Neuronal stem cell (in vitro differentiated cells): Measurements from ENCODE around the gene RBM5.

Experiments used
- DNase-seq: peaks from one replicate; pipeline ENCODE4 v3.0.0-alpha.2; 2013; ENCODE audit warnings: low spot score
- H2AFZ ChIP-seq: one replicate; pipeline ENCODE4 v1.6.1; 2013; ENCODE audit warnings: mild to moderate bottlenecking, low read length, inconsistent platforms
- H2AK5ac ChIP-seq: 2 replicates; pipeline ENCODE4 v1.6.1; 2013; ENCODE audit warnings: low read depth, mild to moderate bottlenecking, inconsistent platforms, low read length, moderate library complexity, mixed read lengths
- H2BK120ac ChIP-seq: 2 replicates; pipeline ENCODE4 v1.6.1; 2013; ENCODE audit warnings: low read depth, mild to moderate bottlenecking, inconsistent platforms, low read length, moderate library complexity, mixed read lengths
- H2BK12ac ChIP-seq: one replicate; pipeline ENCODE4 v1.6.1; 2013; ENCODE audit warnings: low read length, inconsistent platforms
- H2BK15ac ChIP-seq: 2 replicates; pipeline ENCODE4 v1.6.1; 2013; ENCODE audit warnings: mild to moderate bottlenecking, low read length, inconsistent platforms, mixed read lengths
- H2BK5ac ChIP-seq: one replicate; pipeline ENCODE4 v1.6.1; 2013; ENCODE audit warnings: inconsistent platforms, mild to moderate bottlenecking, low read length, moderate library complexity
- H3K14ac ChIP-seq: one replicate; pipeline ENCODE4 v1.6.1; 2013; ENCODE audit warnings: low read length, inconsistent platforms
- H3K18ac ChIP-seq: 2 replicates; pipeline ENCODE4 v1.6.1; 2013; ENCODE audit warnings: low read length, inconsistent platforms
- H3K23ac ChIP-seq: 2 replicates; pipeline ENCODE4 v1.6.1; 2013; ENCODE audit warnings: low read depth, mild to moderate bottlenecking, mixed read lengths, low read length, inconsistent platforms; ENCODE audit not compliant: poor library complexity
- H3K27ac ChIP-seq: replicated peaks from 3 replicates; pipeline ENCODE4 v1.5.1; 2013; ENCODE audit warnings: low read length, inconsistent platforms
- H3K27me3 ChIP-seq, 3 experiments: 2 replicates each; pipeline ENCODE4 v1.6.1; 2013; ENCODE audit warnings: low read length in 3 of 3, mild to moderate bottlenecking in 2 of 3, inconsistent platforms in 1 of 3, low read depth in 1 of 3, mixed read lengths in 1 of 3, moderate library complexity in 1 of 3; ENCODE audit not compliant: control insufficient read depth in 3 of 3, insufficient read depth in 3 of 3
- H3K36me3 ChIP-seq, 2 donors: replicated peaks in 1 of 2; 2 replicates each; pipeline ENCODE4 v1.6.1; 2013; ENCODE audit warnings: low read length in 2 of 2; ENCODE audit not compliant: control insufficient read depth in 2 of 2, insufficient read depth in 2 of 2
- H3K4ac ChIP-seq: 2 replicates; pipeline ENCODE4 v1.6.1; 2013; ENCODE audit warnings: inconsistent platforms, mild to moderate bottlenecking, low read length, moderate library complexity
- H3K4me1 ChIP-seq, 2 donors: 1 replicate in 1 of 2; 2 replicates in 1 of 2; pipeline ENCODE4 v1.6.1; 2013; ENCODE audit warnings: low read length in 2 of 2, low read depth in 1 of 2; ENCODE audit not compliant: control insufficient read depth in 2 of 2, insufficient read depth in 1 of 2
- H3K4me2 ChIP-seq: one replicate; pipeline ENCODE4 v1.6.1; 2013; ENCODE audit warnings: mild to moderate bottlenecking, low read length, inconsistent platforms; ENCODE audit not compliant: insufficient read depth, poor library complexity, severe bottlenecking
- H3K4me3 ChIP-seq, 2 donors: 2 replicates each; pipeline ENCODE4 v1.5.1; 2013; ENCODE audit warnings: low read length in 2 of 2, mild to moderate bottlenecking in 2 of 2, inconsistent platforms in 1 of 2, moderate library complexity in 1 of 2
- H3K79me1 ChIP-seq: one replicate; pipeline ENCODE4 v1.6.1; 2013; ENCODE audit warnings: low read depth, mild to moderate bottlenecking, inconsistent platforms, low read length, moderate library complexity
- H3K9ac ChIP-seq: one replicate; pipeline ENCODE4 v1.6.1; 2013; ENCODE audit warnings: mild to moderate bottlenecking, low read depth, low read length, inconsistent platforms; ENCODE audit not compliant: poor library complexity
- H3K9me3 ChIP-seq, 2 donors: replicated peaks in 1 of 2; 2 replicates each; pipeline versions ENCODE3 to v1.6.1; 2013; ENCODE audit warnings: low read length in 2 of 2, mild to moderate bottlenecking in 2 of 2, inconsistent platforms in 1 of 2, low read depth in 1 of 2, mixed read lengths in 1 of 2, moderate library complexity in 1 of 2; ENCODE audit not compliant: control insufficient read depth in 2 of 2, insufficient read depth in 1 of 2
- H4K8ac ChIP-seq: one replicate; pipeline ENCODE4 v1.6.1; 2013; ENCODE audit warnings: low read depth, mild to moderate bottlenecking, inconsistent platforms, low read length, moderate library complexity
- H4K91ac ChIP-seq: one replicate; pipeline ENCODE4 v1.6.1; 2013; ENCODE audit warnings: low read length, low read depth, mild to moderate bottlenecking, inconsistent platforms; ENCODE audit not compliant: poor library complexity
- WGBS, 2 donors: extraction: QIAGEN DNeasy Blood & Tissue Kit; methylation state at CpG; one replicate each; pipeline ENCODE4 v1.1.7; 2013; ENCODE audit warnings: missing lambda C conversion rate in 2 of 2, mixed read lengths in 1 of 2; ENCODE audit not compliant: insufficient read length in 2 of 2, insufficient replicate concordance in 1 of 2; ENCODE audit errors: extremely low coverage in 2 of 2; 5-methylcytosine and 5-hydroxymethylcytosine counted together

Gene RBM5

GRCh38 chr3:50057756-50058155 is 31.0 kb upstream of the RBM5 start:
- Histone ChIP-seq H3K14ac (no peak overlapping the region), H2BK12ac (no peak overlapping the region), H3K27ac (no peak overlapping the region), H3K23ac (no peak overlapping the region), H2BK120ac (no peak overlapping the region), H3K79me1 (no peaks in the 10 kb centered on the region), H4K8ac (no peak overlapping the region), H3K9me3 (peaks cover 0 to 2% of the 10 kb centered on the region in 2 donors), H3K4me1 (no peaks in the 10 kb centered on the region), H3K27me3 (no peaks in the 10 kb centered on the region), H3K4me2 (no peak overlapping the region), H3K9ac (no peak overlapping the region), H3K4ac (no peak overlapping the region), H2BK5ac (no peak overlapping the region), H2BK15ac (no peak overlapping the region), H3K4me3 (no peak overlapping the region), H4K91ac (no peak overlapping the region), H2AFZ (no peak overlapping the region), H3K36me3 (peaks cover 25 to 92% of the 10 kb centered on the region in 2 donors), H2AK5ac (no peak overlapping the region), H3K18ac (no peak overlapping the region)
- no peak for DNase-seq
- WGBS, 2 donors, result no CpG with 5 or more reads among the region's 6 CpGs

GRCh38 chr3:50068134-50068533 is 20.6 kb upstream of the RBM5 start:
- no CpG with 5 or more reads among the region's 2 CpGs for WGBS, 2 donors
- Histone ChIP-seq H2AFZ (no peak overlapping the region), H2BK120ac (no peak overlapping the region), H4K8ac (no peak overlapping the region), H3K14ac (no peak overlapping the region), H3K4me1 (no peaks in the 10 kb centered on the region), H4K91ac (no peak overlapping the region), H2AK5ac (no peak overlapping the region), H3K23ac (no peak overlapping the region), H3K4me2 (no peak overlapping the region), H2BK5ac (no peak overlapping the region), H2BK12ac (no peak overlapping the region), H3K9ac (no peak overlapping the region), H3K27ac (no peak overlapping the region), H3K9me3 (no peaks in the 10 kb centered on the region), H2BK15ac (no peak overlapping the region), H3K18ac (no peak overlapping the region), H3K4me3 (no peak overlapping the region), H3K36me3 (peaks cover 43 to 96% of the 10 kb centered on the region in 2 donors), H3K27me3 (no peaks in the 10 kb centered on the region), H3K79me1 (no peaks in the 10 kb centered on the region), H3K4ac (no peak overlapping the region)
- no peak for DNase-seq

GRCh38 chr3:50078091-50078490 is 10.6 kb upstream of the RBM5 start:
- H3K4me2 ChIP-seq, result no peak overlapping the region
- no peak overlapping the region for H3K4ac ChIP-seq
- no peak overlapping the region for H2BK120ac ChIP-seq
- H3K9ac ChIP-seq, result no peak overlapping the region
- no peak overlapping the region for H2BK15ac ChIP-seq
- H3K79me1 ChIP-seq, result no peaks in the 10 kb centered on the region
- H2AK5ac ChIP-seq, result no peak overlapping the region
- H4K8ac ChIP-seq, result no peak overlapping the region
- peaks cover 10 to 47% of the 10 kb centered on the region in 2 donors for H3K36me3 ChIP-seq
- no peak overlapping the region for H2BK5ac ChIP-seq
- no peak overlapping the region for H3K27ac ChIP-seq
- H2AFZ ChIP-seq, result no peak overlapping the region
- no peaks in the 10 kb centered on the region for H3K9me3 ChIP-seq
- no peak for DNase-seq
- H3K27me3 ChIP-seq, result no peaks in the 10 kb centered on the region
- no peak overlapping the region for H4K91ac ChIP-seq
- WGBS, 2 donors, result no CpG with 5 or more reads among the region's 1 CpG
- H3K4me3 ChIP-seq, result no peak overlapping the region
- no peak overlapping the region for H3K23ac ChIP-seq
- no peaks in the 10 kb centered on the region for H3K4me1 ChIP-seq
- no peak overlapping the region for H3K14ac ChIP-seq
- H2BK12ac ChIP-seq, result no peak overlapping the region
- H3K18ac ChIP-seq, result no peak overlapping the region

GRCh38 chr3:50078622-50079021 is 10.1 kb upstream of the RBM5 start:
- Histone ChIP-seq H3K9me3 (no peaks in the 10 kb centered on the region), H3K4me3 (no peak overlapping the region), H3K36me3 (peaks cover 6 to 42% of the 10 kb centered on the region in 2 donors), H3K27me3 (no peaks in the 10 kb centered on the region), H2AK5ac (no peak overlapping the region), H3K9ac (no peak overlapping the region), H3K18ac (no peak overlapping the region), H3K4me2 (no peak overlapping the region), H2BK12ac (no peak overlapping the region), H2BK5ac (no peak overlapping the region), H4K8ac (no peak overlapping the region), H4K91ac (no peak overlapping the region), H3K79me1 (no peaks in the 10 kb centered on the region), H2BK15ac (no peak overlapping the region), H3K4ac (no peak overlapping the region), H3K4me1 (no peaks in the 10 kb centered on the region), H3K14ac (no peak overlapping the region), H2AFZ (no peak overlapping the region), H2BK120ac (no peak overlapping the region), H3K27ac (no peak overlapping the region), H3K23ac (no peak overlapping the region)
- WGBS, 2 donors, result no CpG with 5 or more reads among the region's 1 CpG
- DNase-seq, result no peak
